IPS-15b (cell line): ENCODE data around the gene PSMA2.

Source experiments
- H3K27me3 ChIP-seq: one replicate; pipeline ENCODE4 v1.6.1; 2013; ENCODE audit warnings: low read length; ENCODE audit not compliant: control insufficient read depth, insufficient read depth
- H3K36me3 ChIP-seq: one replicate; pipeline ENCODE4 v1.6.1; 2013; ENCODE audit warnings: low read length; ENCODE audit not compliant: control insufficient read depth, insufficient read depth
- H3K4me1 ChIP-seq: one replicate; pipeline ENCODE4 v1.6.1; 2013; ENCODE audit warnings: mild to moderate bottlenecking, low read length; ENCODE audit not compliant: control insufficient read depth, insufficient read depth
- H3K4me3 ChIP-seq: one replicate; pipeline ENCODE4 v1.5.1; 2013; ENCODE audit warnings: low read depth, low read length
- H3K9ac ChIP-seq: one replicate; pipeline ENCODE4 v1.6.1; 2013; ENCODE audit warnings: low read depth, mild to moderate bottlenecking, low read length
- H3K9me3 ChIP-seq: one replicate; pipeline ENCODE4 v1.6.1; 2013; ENCODE audit warnings: mild to moderate bottlenecking, low read length; ENCODE audit not compliant: control insufficient read depth, insufficient read depth

The PSMA2 gene

DNA sequence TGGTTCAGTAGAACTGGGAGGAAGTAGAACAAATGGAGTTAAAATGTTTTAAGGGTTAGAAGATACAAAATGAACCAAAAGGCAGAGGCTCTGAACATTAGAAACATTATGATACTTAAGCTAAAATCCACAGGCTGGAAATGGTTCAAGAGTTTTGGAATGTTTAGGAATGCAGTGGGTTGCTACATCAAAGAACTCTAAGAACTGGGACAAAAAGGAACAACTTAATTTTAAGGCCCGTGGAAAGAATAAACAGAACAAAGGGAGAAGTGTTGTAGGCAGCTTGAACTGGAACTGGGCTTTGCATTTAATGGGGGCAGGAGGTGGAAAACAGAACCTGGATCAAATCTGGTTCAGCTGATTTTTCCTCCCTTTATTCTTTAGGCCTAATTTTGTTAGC lies 16.6 kb downstream of the PSMA2 start:
- H3K36me3 ChIP-seq = peaks cover 24% of the 10 kb centered on the region
- peaks cover 10% of the 10 kb centered on the region for H3K4me1 ChIP-seq
- H3K4me3 ChIP-seq = no peak overlapping the region
- no peaks in the 10 kb centered on the region for H3K27me3 ChIP-seq
- H3K9ac ChIP-seq = no peak overlapping the region
- H3K9me3 ChIP-seq = no peaks in the 10 kb centered on the region

DNA sequence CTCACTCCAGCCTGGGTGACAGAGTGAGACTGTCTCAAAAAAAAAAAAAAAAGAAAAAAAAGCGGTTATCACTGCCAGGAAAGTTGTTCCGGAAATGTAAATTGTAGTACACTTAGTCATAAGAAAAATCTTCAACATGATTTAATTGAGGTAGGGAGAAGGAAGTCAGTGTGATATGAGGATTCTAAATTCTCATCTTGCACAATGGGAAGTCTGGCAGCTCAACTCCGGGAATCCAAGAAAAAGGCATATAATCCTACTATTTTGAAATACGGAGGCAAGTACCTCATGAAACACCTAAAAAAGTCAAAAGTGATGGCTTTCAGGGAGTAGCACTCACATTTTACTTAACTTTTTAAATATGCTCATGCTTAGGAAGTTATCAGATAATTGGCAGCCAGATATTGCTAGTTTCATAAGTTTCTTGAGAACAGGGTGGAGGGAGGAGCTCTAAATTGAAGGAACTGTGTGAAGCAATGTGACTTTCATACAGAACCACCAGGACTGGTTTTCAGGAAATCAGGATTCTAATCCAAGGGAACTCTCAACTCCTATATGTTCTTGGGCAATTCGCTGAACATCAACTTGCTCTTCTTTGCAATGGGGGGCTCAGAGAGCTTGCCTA lies 17.4 kb downstream of the PSMA2 start:
- Histone ChIP-seq H3K9ac (no peak overlapping the region), H3K4me3 (no peak overlapping the region), H3K9me3 (no peaks in the 10 kb centered on the region), H3K36me3 (peaks cover 17% of the 10 kb centered on the region), H3K27me3 (no peaks in the 10 kb centered on the region), H3K4me1 (peaks cover 16% of the 10 kb centered on the region)

DNA sequence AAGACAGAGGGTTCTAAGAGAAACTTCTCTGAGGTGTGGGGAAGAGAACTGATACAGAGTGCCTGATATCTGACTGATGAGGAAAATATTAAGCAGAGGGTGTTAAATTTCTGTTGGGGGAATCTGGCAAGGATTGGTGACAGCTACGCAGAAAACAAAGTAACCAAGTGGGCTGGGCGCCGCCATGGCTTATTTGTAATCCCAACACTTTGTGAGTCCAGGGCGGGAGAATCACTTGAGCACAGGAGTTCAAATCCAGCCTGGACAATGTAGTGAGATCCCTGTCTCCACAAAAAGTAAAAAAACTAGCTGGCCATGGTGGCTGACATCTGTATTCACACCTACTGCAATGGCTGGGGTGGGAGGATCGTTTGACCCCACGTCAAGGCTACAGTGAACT lies 18.0 kb downstream of the PSMA2 start:
- Histone ChIP-seq H3K27me3 (no peaks in the 10 kb centered on the region), H3K4me3 (no peak overlapping the region), H3K9me3 (no peaks in the 10 kb centered on the region), H3K36me3 (peaks cover 14% of the 10 kb centered on the region), H3K9ac (no peak overlapping the region), H3K4me1 (peaks cover 16% of the 10 kb centered on the region)

DNA sequence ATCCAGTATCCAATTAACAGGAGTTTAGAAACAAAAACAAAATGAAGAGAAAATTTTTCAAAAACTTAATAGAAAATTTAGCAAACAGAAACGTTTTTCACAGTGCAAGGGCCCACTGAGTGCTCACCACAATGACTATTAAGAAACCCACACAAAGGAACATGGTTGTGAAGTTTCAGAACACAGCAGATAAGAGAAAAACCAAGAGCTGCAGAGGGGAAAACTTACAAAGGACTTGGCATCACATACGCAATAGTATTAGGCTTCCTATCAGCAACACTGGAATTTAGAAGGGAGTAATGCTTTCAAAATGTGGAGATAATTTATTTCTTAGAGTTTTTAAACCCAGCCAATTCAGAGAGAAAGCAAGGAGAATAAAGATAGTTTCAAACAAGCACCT lies 18.4 kb downstream of the PSMA2 start:
- Histone ChIP-seq H3K9me3 (no peaks in the 10 kb centered on the region), H3K9ac (no peak overlapping the region), H3K36me3 (peaks cover 10% of the 10 kb centered on the region), H3K27me3 (no peaks in the 10 kb centered on the region), H3K4me3 (no peak overlapping the region), H3K4me1 (peaks cover 16% of the 10 kb centered on the region)

DNA sequence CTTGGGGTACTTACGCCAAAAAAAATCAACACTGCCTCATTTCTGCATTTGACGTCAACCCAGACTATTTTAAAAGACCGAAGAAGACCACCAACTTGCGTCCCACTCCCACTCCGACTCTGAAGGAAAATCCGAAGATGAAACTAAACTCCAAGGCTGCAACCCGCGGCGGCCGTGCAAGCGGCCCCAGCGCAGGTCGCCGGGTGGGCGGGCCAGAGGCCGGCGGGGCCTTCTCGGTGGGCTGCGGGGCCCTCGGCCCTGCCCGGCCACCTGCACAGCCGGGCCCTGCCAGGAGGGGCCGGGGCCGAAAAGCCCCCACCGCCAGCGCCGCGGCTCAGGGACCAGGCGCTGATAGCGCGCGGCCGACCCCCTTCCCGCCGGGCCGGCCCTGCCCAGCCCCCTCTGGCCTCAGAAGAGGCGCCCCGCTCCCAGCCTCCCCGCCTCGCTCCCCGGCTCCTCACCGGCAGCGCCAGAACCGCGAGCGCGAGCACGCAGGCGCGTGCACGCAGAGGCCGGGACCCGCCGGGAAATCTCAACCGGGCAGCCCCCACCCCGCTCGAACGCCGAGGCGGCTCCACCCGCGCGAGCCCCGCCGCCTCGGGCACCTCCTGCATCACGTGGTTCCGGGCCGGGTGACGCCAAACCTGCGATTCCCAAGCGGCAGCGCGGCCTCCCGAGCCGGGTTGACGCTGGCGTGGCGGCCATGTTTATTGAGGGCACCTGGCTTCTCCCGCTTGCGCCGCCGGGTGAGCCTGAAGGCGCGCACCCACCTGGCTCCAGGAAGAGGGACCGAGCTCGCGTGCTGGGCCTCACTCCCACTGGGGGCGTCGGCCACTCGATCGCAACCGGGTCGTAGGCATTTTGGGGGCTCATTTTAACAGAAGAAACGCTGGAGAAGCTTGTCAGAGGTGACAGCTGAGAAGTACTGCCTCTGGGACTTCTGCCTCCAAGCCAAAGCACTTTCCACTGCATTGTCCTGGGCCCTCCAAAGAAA lies 20.2 kb downstream of the PSMA2 start, which contains the start of gene C7orf25:
C7orf25 (minus strand) TSS at position 617 of the 994 bp plus-strand sequence. CDS start 1,170 bp downstream, outside the sequence.
- peak within 1 kb of the TSS; percentile 80 for H3K4me3 ChIP-seq
- H3K9ac ChIP-seq = peak within 1 kb of the TSS; percentile 82
- H3K4me1 ChIP-seq = peaks cover 16% of the 10 kb centered on the region
- no peaks in the 10 kb centered on the region for H3K27me3 ChIP-seq
- H3K36me3 ChIP-seq = no peaks in the 10 kb centered on the region
- H3K9me3 ChIP-seq = no peaks in the 10 kb centered on the region

DNA sequence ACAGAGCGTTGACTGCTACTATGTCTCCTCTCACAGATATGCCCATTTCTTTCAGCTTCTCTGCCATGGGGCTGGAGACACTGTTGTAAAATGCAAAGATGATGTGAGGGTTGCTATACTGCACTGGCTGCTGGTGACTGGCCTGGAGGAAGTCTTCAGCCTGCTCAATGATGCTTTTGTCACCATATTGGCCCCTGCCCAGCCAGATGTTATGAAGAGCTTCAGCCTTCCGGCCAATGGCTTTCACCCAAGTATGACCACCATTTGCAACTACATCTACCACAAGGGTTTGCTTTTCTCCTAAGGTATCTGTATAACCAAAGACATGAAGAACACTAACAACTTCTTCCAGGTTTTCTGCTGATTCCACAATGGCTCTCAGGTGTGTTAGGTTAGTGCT lies 21.7 kb downstream of the PSMA2 start:
- Histone ChIP-seq H3K4me3 (no peak overlapping the region), H3K27me3 (no peaks in the 10 kb centered on the region), H3K36me3 (no peaks in the 10 kb centered on the region), H3K9me3 (no peaks in the 10 kb centered on the region), H3K4me1 (peaks cover 16% of the 10 kb centered on the region), H3K9ac (no peak overlapping the region)

DNA sequence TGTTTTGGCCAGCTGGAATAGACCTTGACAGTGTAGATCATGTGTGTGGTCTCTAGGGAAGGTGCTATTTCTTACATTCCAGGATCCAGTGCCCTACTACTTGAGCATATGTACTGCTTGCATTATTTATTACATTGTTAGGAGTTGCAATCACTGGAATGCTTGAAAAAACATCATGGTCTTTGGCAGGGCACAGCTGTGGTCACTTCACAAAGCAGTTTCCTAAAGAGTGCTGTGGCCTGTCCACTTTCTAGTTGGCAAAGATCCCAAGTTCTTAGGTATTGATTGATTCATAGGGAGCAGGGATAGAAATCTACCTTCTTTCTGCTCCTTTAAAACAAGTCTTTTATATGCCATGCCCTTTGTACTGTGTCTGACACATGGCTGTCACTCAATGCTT lies 24.7 kb downstream of the PSMA2 start:
- Histone ChIP-seq H3K4me3 (no peak overlapping the region), H3K9me3 (no peaks in the 10 kb centered on the region), H3K36me3 (no peaks in the 10 kb centered on the region), H3K9ac (no peak overlapping the region), H3K4me1 (peaks cover 6% of the 10 kb centered on the region), H3K27me3 (no peaks in the 10 kb centered on the region)

DNA sequence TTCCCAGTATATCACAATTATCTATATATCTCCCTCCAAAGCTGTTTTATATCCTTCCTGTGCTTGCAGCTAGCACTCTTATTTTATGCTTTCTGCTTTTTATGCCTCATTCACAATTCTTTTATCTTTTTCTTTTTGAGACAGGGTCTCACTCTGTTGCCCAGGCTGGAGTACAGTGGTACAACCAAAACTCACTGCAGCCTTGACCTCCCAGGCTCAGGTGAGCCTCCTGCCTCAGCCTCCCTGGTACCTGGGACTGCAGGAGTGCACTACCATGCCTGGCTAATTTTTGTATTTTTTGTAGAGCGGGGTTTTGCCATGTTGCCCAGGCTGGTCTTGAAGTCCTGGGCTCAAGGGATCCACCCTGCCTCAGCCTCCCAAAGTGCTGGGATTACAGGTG lies 25.8 kb downstream of the PSMA2 start:
- Histone ChIP-seq H3K4me3 (no peak overlapping the region), H3K4me1 (peaks cover 6% of the 10 kb centered on the region), H3K36me3 (no peaks in the 10 kb centered on the region), H3K27me3 (no peaks in the 10 kb centered on the region), H3K9me3 (no peaks in the 10 kb centered on the region), H3K9ac (no peak overlapping the region)

DNA sequence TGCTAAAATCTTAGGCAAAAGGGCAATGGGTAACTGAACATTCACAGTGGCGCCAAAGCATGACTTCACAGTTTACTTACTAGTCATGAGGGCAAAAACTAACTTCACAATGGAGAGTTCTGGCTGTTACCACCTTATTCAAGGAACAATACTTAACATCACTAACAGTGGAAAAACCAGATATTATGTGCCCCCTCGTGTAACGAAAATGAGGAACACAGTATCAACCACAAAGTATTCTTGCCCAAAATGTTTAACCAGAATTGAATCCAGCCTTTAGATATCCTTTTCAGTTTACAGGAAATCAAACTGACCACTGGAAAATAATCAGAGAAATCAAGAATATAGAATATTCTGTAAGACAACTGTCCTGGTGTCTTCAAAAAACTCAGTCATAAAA lies 29.6 kb downstream of the PSMA2 start:
- Histone ChIP-seq H3K36me3 (no peaks in the 10 kb centered on the region), H3K4me3 (no peak overlapping the region), H3K4me1 (no peaks in the 10 kb centered on the region), H3K9ac (no peak overlapping the region), H3K9me3 (no peaks in the 10 kb centered on the region), H3K27me3 (no peaks in the 10 kb centered on the region)

DNA sequence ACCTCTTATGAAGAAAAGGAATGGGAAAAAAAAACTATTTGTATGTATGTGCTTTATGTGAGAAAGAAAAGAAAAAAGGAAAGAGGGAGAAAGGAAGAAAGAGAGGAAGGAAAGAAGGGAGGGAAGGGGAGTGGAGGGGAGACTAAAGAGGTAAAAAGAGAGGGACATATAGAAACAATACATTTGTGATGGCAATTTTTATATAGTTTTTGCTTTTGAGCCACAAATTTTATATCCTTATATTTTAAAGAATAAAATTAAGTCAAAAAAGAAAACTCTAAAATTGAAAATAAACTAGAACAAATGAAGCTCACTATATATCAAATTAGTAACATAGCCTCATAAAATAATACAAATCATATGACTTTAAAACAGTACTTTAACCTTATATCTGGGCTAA lies 31.1 kb downstream of the PSMA2 start:
- H3K4me1 ChIP-seq = no peaks in the 10 kb centered on the region
- H3K4me3 ChIP-seq = no peak overlapping the region
- H3K9me3 ChIP-seq = no peaks in the 10 kb centered on the region
- H3K9ac ChIP-seq = no peak overlapping the region
- no peaks in the 10 kb centered on the region for H3K36me3 ChIP-seq
- no peaks in the 10 kb centered on the region for H3K27me3 ChIP-seq

DNA sequence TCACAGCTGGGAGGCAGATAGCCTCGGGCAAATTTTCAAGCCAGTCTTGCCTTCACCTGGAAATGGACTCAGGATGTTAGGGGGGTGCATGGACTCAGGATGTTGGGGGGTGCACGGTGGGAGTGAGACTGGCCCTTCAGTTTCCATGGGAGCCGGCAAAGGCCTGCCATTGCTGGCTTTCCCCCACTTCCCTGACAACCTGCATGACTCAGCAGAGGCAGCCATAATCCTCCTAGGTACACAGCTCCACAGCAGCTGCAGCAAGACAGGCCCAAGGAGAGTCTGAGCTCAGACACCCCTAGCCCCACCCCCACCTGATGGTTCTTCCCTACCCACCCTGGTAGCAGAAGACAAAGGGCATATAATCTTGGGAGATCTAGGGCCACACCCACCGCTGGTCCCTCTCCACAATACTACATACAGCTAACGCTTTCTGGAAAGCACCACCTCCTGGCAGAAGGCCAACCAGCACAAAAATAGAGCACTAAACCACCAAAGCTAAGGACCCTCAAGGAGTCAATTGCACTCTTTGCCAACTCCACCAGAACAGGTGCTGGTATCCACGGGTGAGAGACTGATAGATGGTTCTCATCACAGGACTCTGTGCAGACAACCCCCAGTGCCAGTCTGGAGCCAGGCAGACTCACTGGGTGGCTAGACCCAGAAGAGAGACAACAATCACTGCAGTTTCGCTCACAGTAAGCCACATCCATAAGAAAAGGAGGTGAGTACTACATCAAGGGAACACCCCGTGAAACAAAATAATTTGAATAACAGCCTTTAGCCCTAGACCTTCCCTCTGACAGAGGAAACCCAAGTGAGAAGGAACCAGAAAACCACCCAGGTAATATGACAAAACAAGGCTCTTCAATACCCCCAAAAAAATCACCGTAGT lies 38.4 kb downstream of the PSMA2 start:
- no peaks in the 10 kb centered on the region for H3K36me3 ChIP-seq
- H3K9me3 ChIP-seq = no peaks in the 10 kb centered on the region
- H3K4me1 ChIP-seq = peaks cover 8% of the 10 kb centered on the region
- no peaks in the 10 kb centered on the region for H3K27me3 ChIP-seq
- H3K4me3 ChIP-seq = peak overlapping the region; percentile 1
- no peak overlapping the region for H3K9ac ChIP-seq
